Activated T-cell treated with anti-CD3 and anti-CD28 coated beads for 24 hours (primary cell): Measurements from ENCODE around the gene DLGAP3.
A peak's percentile ranks its signal among the peaks of the same experiment; 100 is the strongest.

ENCODE experiments used
- DNase-seq: peaks from one replicate; pipeline ENCODE4 v3.0.0-alpha.2; 2020; ENCODE audit warnings: low read depth

The DLGAP3 gene

DNA sequence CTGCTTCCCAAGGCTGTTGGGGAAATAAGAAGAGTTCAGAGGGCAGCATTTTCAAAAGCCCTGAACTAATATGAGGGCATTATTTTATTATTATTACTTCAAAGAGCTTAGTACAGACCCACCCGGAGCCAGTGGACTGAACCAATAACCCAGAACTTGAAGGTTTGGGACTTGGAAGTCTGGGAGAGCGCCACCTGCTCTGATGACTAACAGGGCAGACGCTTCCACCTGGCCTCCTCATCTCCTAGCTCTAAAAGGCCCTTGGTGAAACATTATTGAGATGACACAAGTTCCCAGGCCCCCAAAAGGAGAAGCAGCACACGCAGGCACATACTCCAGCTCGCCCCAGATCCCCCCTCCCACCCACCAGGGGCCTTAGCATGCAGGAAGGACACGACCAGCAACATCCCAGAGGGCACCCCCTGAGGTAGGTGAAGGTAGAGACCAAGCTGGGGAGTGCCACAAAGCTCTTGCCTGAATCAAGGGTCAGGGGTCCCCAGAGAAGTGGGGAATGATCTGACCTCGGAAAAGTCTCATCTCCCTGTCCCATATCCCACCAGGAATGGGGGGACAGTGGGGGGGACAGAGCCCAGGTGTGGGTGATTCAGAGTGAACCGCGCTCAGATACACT, 1.3 kb downstream of the DLGAP3 start:
- DNase-seq = no peak

- DNase-seq = no peak
Observed at GRCh38 chr1:34927316-34927715, 2.1 kb downstream of the DLGAP3 start.

DNA sequence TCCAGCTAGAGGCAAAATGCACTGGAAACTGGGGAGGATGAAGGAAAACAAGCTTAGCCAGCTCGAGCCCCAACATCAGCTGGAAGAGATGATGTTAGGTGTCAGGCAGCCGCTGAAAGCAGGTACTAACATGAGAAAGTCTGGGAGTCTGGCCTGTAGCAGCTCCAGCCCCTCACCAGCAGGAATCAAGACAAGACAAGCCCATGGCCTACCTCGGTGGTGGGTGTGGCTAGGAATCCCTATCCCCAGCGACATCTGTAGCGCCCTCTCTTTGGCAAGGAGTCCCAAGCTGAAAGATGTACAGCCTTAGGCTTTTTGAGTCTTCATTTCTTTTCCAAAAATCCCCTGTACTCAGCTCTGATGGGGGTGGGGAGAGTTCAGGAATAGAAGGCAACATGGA, 2.6 kb downstream of the DLGAP3 start:
- no peak for DNase-seq

GRCh38 chr1:34926156-34926555, 3.3 kb downstream of the DLGAP3 start:
- no peak for DNase-seq

- no peak for DNase-seq
Observed at GRCh38 chr1:34925730-34926129, 3.7 kb downstream of the DLGAP3 start.

GRCh38 chr1:34924759-34925555, 4.5 kb downstream of the DLGAP3 start:
- DNase-seq = peak; percentile 28

DNA sequence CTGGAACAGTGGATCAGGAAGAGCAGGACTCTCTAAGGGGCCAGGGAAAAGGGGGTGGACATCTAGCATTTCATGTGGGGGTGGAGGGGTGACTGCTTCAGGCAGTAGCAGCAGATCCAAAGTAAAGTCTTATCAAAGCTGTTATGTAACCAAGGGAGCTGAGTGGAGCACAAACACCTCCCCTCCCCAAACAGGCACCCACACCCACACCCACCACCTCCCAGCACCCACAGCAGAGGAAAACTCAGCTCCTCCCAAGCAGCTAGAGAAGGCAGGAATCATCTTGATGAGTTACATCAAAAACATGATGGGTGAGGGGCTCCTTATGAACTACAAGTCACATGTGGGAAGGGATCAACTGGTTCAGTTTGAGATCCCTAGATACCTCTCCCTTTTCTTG, 6.0 kb downstream of the DLGAP3 start:
- no peak for DNase-seq

- DNase-seq = no peak
Observed at GRCh38 chr1:34918977-34919561, 10.4 kb downstream of the DLGAP3 start.

DNA sequence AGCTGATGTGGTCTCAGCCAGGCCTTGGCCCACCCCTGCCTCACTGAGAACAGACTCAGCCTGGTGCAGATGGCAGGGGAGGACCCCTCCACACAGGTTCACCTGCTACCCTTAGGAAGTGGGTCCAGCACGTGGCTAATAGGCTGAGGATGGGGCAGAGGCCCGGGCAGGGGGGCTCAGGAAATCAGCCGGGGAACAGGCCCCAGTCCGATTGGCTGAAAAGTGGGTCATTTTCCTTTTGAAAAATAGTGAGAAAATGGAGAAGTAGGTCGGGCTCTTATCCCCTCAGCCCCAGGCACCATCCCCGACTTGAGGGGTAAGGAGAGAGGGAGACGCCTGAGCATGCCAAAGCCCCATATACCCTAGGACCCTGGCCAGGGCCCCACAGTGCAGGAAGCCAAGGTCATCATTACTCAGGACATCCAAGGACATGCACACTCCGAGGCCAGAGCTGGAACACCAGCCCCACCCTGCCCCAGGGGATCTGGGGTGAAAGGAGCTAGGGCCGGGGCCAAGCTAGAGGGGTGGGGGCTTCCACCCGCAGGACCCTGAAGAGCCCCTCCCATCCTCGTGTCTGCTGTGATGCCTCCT, 11.0 kb downstream of the DLGAP3 start:
- DNase-seq = no peak

DNA sequence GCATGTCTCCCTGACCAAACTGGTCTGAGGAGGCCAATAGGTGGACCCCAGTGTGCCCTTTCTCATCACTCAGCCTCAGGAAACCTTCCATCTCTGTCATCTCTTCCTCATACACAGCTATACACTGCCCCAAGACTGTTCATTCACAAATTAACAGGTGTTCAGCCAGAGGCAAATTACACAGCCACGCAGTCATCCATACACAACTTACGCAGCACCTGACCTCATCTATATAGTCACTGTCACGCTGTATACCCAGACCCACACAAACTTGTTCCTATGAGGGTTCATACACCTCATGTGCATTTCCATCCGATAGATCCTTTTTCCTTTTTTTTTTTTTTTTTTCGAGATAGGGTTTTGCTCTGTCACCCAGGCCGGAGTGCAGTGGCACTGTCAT, 12.4 kb downstream of the DLGAP3 start:
- no peak for DNase-seq

DNA sequence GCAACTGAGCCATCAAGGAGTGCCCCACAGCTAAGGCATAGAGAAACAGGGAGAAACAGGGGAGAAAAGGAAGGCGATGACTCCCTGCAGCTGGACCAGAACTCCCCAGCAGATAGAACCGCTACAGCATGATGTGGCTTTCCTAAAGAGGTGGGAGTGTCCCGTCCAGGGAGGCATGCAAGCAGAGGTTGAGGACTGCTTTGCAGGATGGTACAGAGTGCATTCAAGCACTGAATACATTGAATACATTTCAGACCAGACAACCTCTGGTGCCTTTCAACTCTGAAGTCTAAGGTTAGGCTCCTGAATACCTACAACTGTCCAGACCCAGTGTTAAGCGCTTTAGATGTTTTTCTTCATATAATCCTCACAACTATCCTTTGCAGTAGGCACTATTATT, 13.3 kb downstream of the DLGAP3 start:
- no peak for DNase-seq

DNA sequence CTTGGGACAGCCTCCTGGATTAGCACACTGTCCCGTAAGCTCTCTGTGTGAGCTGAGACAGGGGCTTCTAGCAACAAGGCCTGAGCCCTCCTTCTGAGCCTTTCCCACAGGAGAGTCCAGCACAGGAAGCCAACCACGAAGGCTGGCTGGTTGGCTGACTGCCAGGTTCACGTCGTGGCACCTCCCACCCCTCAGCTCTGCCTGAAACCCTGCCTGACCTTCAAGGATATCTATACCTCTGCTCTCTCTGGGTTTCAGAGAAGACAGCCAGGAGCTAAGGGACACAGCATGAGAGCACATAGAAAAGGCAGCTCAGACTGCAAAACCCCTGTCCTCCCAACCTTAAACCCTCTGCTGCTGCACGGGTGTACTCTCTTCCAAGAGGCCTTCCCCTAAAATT, 13.9 kb downstream of the DLGAP3 start:
- DNase-seq = no peak

DNA sequence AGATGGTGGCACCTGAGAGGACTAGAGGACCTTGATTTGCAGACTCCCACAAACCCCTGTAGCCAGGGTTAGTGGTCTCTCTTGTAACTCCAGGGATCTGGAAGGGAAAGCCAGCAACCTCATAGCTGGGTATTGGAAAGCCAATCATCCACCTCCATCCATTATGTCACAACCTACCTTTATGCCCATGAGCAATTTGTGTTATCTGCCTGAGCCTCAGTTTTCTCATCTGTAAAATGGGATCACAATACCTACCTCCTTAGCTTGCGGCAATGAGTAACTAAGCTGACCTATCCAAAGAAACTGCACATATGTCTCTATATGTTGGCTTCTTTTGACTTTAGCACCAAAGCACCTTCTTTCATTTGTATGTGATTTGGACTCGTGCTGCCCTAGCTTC, 14.5 kb downstream of the DLGAP3 start:
- no peak for DNase-seq

GRCh38 chr1:34911465-34911864, 18.0 kb downstream of the DLGAP3 start:
- DNase-seq = no peak

DNA sequence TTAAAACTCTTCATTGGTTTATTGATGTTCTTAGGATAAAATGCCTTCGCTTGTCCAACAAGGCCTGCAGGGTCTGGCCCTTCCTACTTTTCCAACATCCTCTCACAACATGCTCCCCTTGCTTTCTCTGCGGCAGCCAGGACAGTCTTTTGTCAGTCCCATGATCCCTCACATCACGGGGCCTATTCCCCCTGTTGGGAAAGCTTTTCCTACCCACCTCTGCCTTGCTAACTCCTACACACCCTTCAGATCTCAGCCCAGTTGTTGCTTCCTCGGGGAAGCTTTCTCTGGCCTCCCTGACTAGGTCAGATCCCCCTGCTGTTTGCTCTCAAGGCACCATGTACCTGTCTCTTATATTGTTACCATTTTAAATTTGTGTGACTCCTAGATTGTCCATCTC, 19.0 kb downstream of the DLGAP3 start:
- no peak for DNase-seq

- DNase-seq = no peak
Observed at GRCh38 chr1:34908369-34908768, 21.1 kb downstream of the DLGAP3 start.

- DNase-seq = no peak
Observed at GRCh38 chr1:34907487-34908090, 21.9 kb downstream of the DLGAP3 start.

- no peak for DNase-seq
Observed at GRCh38 chr1:34906756-34907155, 22.7 kb downstream of the DLGAP3 start.

DNA sequence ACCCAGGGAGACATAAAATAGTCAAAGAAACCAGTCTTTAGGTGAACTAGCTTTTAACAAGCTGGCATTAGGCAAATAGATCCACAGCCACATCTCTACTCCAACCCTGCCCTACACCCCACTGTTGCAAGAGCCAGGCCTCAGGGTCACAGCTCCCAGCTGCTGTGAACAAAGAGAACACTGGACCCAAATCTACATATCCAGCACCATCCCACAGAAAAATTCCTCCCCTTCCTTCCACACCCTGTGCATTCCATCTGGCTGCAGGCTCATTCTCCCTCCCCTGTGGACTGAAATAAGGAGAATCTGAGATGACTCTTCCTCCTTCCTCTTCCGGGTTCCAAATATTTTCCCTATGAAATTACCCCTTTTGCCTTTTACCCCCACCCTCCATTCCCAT, 23.2 kb downstream of the DLGAP3 start:
- DNase-seq = no peak

DNA sequence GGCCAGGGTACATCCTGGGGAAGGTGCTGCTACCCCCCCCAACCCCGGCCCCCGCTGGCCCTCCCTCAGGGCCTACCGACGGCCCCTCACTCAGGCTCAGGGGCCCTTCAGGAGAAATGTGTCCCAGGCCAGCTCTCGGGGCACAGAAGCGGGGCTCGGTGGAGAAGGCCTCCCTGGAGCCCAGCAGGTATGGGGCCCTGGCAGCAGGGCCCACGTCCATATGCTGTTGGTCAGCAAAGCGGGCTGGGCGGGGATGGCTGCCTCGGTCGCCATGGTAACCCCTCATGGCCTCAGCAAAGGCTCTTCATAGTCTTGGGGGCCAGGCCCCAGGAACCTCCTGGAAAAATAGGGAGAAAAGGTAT, 24.4 kb downstream of the DLGAP3 start:
- DNase-seq = no peak

GRCh38 chr1:34904236-34905097, 25.0 kb downstream of the DLGAP3 start:
- no peak for DNase-seq

DNA sequence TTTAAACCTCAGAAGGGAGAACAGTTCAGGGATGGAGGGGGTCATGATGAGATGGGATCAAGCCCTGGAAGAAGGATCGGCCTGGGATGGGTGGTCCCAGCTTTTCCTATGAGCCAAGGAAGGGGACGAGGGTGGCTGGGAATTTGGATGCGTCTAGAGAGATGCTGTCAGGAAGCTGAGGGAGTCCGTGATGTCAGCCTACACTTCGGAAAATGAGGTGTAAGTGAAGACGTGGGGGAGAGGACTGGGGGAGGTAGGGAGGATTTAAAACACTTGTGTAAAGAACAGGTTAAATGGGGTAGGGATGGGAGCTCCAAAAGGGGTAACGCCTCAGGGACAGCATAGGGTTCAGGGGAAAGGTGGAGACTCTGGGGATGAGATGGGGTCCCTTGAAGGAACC, 27.5 kb downstream of the DLGAP3 start:
- no peak for DNase-seq
